IMR-90 (cell line): Measurements from ENCODE around the gene TSNAXIP1. TPM values are rescaled to one million over a fixed set of nuclear protein-coding genes. Genes with fewer than 3 reads are reported as not detected.

Experiments used
- ATAC-seq: fragments of 200-7000 bp; cut with Tn5 transposase; 2 replicates; pipeline ENCODE4 v1.9.1; 2020; ENCODE audit warnings: low read depth, mild to moderate bottlenecking, moderate library complexity
- BruUV-seq: library from RNA; stranded (reverse); fragments of 400-500 nt; replicated peaks from 2 replicates; lab custom pipeline; 2021; lab: Mats Ljungman, UMichigan
- CTCF ChIA-PET: fragments of 300-600 bp; formaldehyde crosslinking; extraction: SDS; loops from one replicate; lab custom pipeline; 2021; ENCODE audit warnings: antibody characterized with exemption; lab: Yijun Ruan, JAX
- POLR2A ChIA-PET: fragments of 300-600 bp; sonication (Branson Sonifier 250); formaldehyde crosslinking; loops from one replicate; lab custom pipeline; 2022; ENCODE audit warnings: antibody characterized with exemption; ENCODE audit not compliant: unreplicated experiment; lab: Charles Lee
- DNase-seq: peaks from one replicate; pipeline ENCODE4 v3.0.0; 2013
- H2AFZ ChIP-seq: replicated peaks from 2 replicates; pipeline ENCODE3; 2013; ENCODE audit warnings: low read length, mild to moderate bottlenecking; ENCODE audit not compliant: poor library complexity
- H2AK5ac ChIP-seq: 2 replicates; pipeline ENCODE4 v1.6.1; 2013; ENCODE audit warnings: low read depth, low read length, inconsistent platforms
- H2AK9ac ChIP-seq: replicated peaks from 2 replicates; pipeline ENCODE3; 2013; ENCODE audit warnings: mild to moderate bottlenecking, low read depth, low read length, moderate library complexity; ENCODE audit not compliant: poor library complexity
- H2BK120ac ChIP-seq: 2 replicates; pipeline ENCODE4 v1.6.1; 2013; ENCODE audit warnings: low read depth, low read length, inconsistent platforms
- H2BK15ac ChIP-seq: 3 replicates; pipeline ENCODE4 v1.6.1; 2013; ENCODE audit warnings: low read depth, low read length, inconsistent platforms
- H2BK20ac ChIP-seq: 2 replicates; pipeline ENCODE4 v1.6.1; 2013; ENCODE audit warnings: low read depth, mild to moderate bottlenecking, inconsistent platforms, low read length, moderate library complexity
- H2BK5ac ChIP-seq: 2 replicates; pipeline ENCODE4 v1.6.1; 2013; ENCODE audit warnings: mild to moderate bottlenecking, low read depth, low read length, inconsistent platforms; ENCODE audit not compliant: poor library complexity, severe bottlenecking
- H3K14ac ChIP-seq: replicated peaks from 2 replicates; pipeline ENCODE4 v1.6.1; 2013; ENCODE audit warnings: low read depth, low read length, inconsistent platforms
- H3K18ac ChIP-seq: 2 replicates; pipeline ENCODE4 v1.6.1; 2013; ENCODE audit warnings: low read depth, low read length, control low read depth
- H3K23ac ChIP-seq: 2 replicates; pipeline ENCODE4 v1.6.1; 2013; ENCODE audit warnings: low read depth, low read length, inconsistent platforms
- H3K27ac ChIP-seq: 2 replicates; pipeline ENCODE4 v1.5.1; 2013; ENCODE audit warnings: mild to moderate bottlenecking, control low read depth, low read length; ENCODE audit not compliant: insufficient read depth
- H3K27me3 ChIP-seq: 2 replicates; pipeline ENCODE4 v1.6.1; 2013; ENCODE audit warnings: low read length; ENCODE audit not compliant: control insufficient read depth, insufficient read depth
- H3K36me3 ChIP-seq: 2 replicates; pipeline ENCODE4 v1.6.1; 2013; ENCODE audit warnings: low read length, mixed read lengths; ENCODE audit not compliant: control insufficient read depth, insufficient read depth
- H3K4ac ChIP-seq: 2 replicates; pipeline ENCODE4 v1.6.1; 2013; ENCODE audit warnings: low read depth, low read length, inconsistent platforms
- H3K4me1 ChIP-seq: 2 replicates; pipeline ENCODE4 v1.6.1; 2013; ENCODE audit warnings: low read length, mixed read lengths; ENCODE audit not compliant: control insufficient read depth, insufficient read depth
- H3K4me2 ChIP-seq: 2 replicates; pipeline ENCODE4 v1.6.1; 2013; ENCODE audit warnings: low read depth, mild to moderate bottlenecking, control low read depth, low read length, moderate library complexity
- H3K4me3 ChIP-seq: 2 replicates; pipeline ENCODE4 v1.5.1; 2013; ENCODE audit warnings: low read depth, mild to moderate bottlenecking, control low read depth, low read length, moderate library complexity; ENCODE audit not compliant: insufficient read depth
- H3K56ac ChIP-seq: 2 replicates; pipeline ENCODE4 v1.6.1; 2013; ENCODE audit warnings: low read length, inconsistent platforms; ENCODE audit not compliant: insufficient read depth; ENCODE audit errors: extremely low read depth
- H3K79me1 ChIP-seq, 2 experiments: 2 replicates each; pipeline ENCODE4 v1.6.1; 2013; ENCODE audit warnings: low read length in 2 of 2, inconsistent platforms in 1 of 2, low read depth in 1 of 2
- H3K9ac ChIP-seq: 2 replicates; pipeline ENCODE4 v1.6.1; 2013; ENCODE audit warnings: low read depth, low read length, control low read depth
- H3K9me1 ChIP-seq: 2 replicates; pipeline ENCODE4 v1.6.1; 2013; ENCODE audit warnings: low read length, inconsistent platforms; ENCODE audit not compliant: insufficient read depth
- H3K9me3 ChIP-seq: 2 replicates; pipeline ENCODE4 v1.6.1; 2013; ENCODE audit warnings: low read length; ENCODE audit not compliant: control insufficient read depth, insufficient read depth
- H4K20me1 ChIP-seq: 2 replicates; pipeline ENCODE4 v1.6.1; 2013; ENCODE audit warnings: low read length, inconsistent platforms; ENCODE audit not compliant: insufficient read depth
- H4K5ac ChIP-seq: 2 replicates; pipeline ENCODE4 v1.6.1; 2013; ENCODE audit warnings: mild to moderate bottlenecking, low read depth, low read length, control low read depth
- H4K8ac ChIP-seq, 2 experiments: 2 replicates each; pipeline ENCODE4 v1.6.1; 2013; ENCODE audit warnings: low read depth in 2 of 2, low read length in 2 of 2, control low read depth in 1 of 2, inconsistent platforms in 1 of 2
- H4K91ac ChIP-seq: 2 replicates; pipeline ENCODE4 v1.6.1; 2013; ENCODE audit warnings: low read depth, low read length, inconsistent platforms; ENCODE audit not compliant: insufficient read depth
- CHD1 ChIP-seq: IDR thresholded peaks from 2 replicates; pipeline ENCODE4 v1.6.1; 2012; ENCODE audit warnings: low read depth, low read length, improper control_type of control experiment
- MAFK ChIP-seq: IDR thresholded peaks from 2 replicates; pipeline ENCODE4 v1.6.1; 2012; ENCODE audit warnings: low read depth, low read length, improper control_type of control experiment
- MAZ ChIP-seq: IDR thresholded peaks from 2 replicates; pipeline ENCODE4 v1.6.1; 2012; ENCODE audit warnings: low read depth, mild to moderate bottlenecking, low read length, improper control_type of control experiment, moderate library complexity, borderline replicate concordance
- MXI1 ChIP-seq: IDR thresholded peaks from 2 replicates; pipeline ENCODE4 v1.6.1; 2012; ENCODE audit warnings: low read depth, mild to moderate bottlenecking, low read length, moderate library complexity, borderline replicate concordance
- POLR2A ChIP-seq: IDR thresholded peaks from 2 replicates; pipeline ENCODE4 v1.6.1; 2012; ENCODE audit warnings: mild to moderate bottlenecking, low read depth, low read length
- RAD21 ChIP-seq: IDR thresholded peaks from 2 replicates; pipeline ENCODE4 v1.6.1; 2012; ENCODE audit warnings: low read length, improper control_type of control experiment
- RCOR1 ChIP-seq: IDR thresholded peaks from 2 replicates; pipeline ENCODE4 v1.6.1; 2012; ENCODE audit warnings: mild to moderate bottlenecking, low read length, improper control_type of control experiment; ENCODE audit not compliant: insufficient replicate concordance
- WGBS, 2 experiments: methylation state at CpG; one replicate each; pipeline versions ENCODE4 v1.1.5 to v1.1.7; 2013; ENCODE audit warnings: missing lambda C conversion rate in 2 of 2; ENCODE audit not compliant: insufficient read length in 1 of 2; ENCODE audit errors: extremely low coverage in 2 of 2; 5-methylcytosine and 5-hydroxymethylcytosine counted together
- dilution Hi-C: fragments of 300-500 bp; cut with HindIII; formaldehyde crosslinking; loops from one replicate; pipeline ENCODE4 v1.14.3; 2018; ENCODE audit warnings: low sequenced_read_pairs; ENCODE audit not compliant: unreplicated experiment
- in situ Hi-C: fragments of 300-500 bp; cut with MboI; formaldehyde crosslinking; loops from 3 replicates; pipeline ENCODE4 v1.14.3; 2019; ENCODE audit warnings: low sequenced_read_pairs, inconsistent platforms, mixed read lengths
- intact Hi-C: fragments of 100-400 bp; cut with micrococcal nuclease; formaldehyde crosslinking; loops from 2 replicates; pipeline ENCODE4 v1.10.0; 2022
- polyA plus RNA-seq, 3 experiments: library from polyadenylated mRNA; depleted of rRNA; stranded (reverse); fragments of >200 nt; gene quantifications; 2 replicates each; pipeline ENCODE4 v1.2.3, GENCODE V29; 2012; ENCODE audit warnings: low replicate concordance in 1 of 3
- total RNA-seq: library from RNA; depleted of rRNA; stranded (reverse); fragments of >200 nt; gene quantifications from 2 replicates; pipeline ENCODE4 v1.2.3, GENCODE V29; 2012

TSNAXIP1 gene
- total and polyA plus RNA-seq, 2 of the 4 experiments (the other 2 are of a cell fraction) = 0.72 to 1.4 TPM

- in situ Hi-C loops (no loop called here), intact Hi-C loops (no loop called here), dilution Hi-C loops (no loop called here)
- H2BK120ac ChIP-seq = no peak overlapping the region
- peak overlapping the region; percentile 77 for H3K27ac ChIP-seq
- H3K4me3 ChIP-seq = peak overlapping the region; percentile 75
- peak overlapping the region; percentile 97 for H2AFZ ChIP-seq
- POLR2A ChIA-PET = interaction anchor here (1.1 kb wide), 1 partner anchor 11 kb away, joined by 3 read pairs; no protein-coding TSS in a partner anchor
- no peaks in the 10 kb centered on the region for H3K9me3 ChIP-seq
- H4K91ac ChIP-seq = peak overlapping the region; percentile 50
- H3K27me3 ChIP-seq = no peaks in the 10 kb centered on the region
- BruUV-seq = no TSS peak
- 12% methylated on average over 3 of the region's 3 CpGs; no CpG with 5 or more reads in 1 of the 2 experiments for WGBS, 2 experiments
- peak overlapping the region; percentile 89; the same call in 1 of the 2 replicates for H3K23ac ChIP-seq
- CTCF ChIA-PET = interaction anchor here (2.4 kb wide), 1 partner anchor 17 kb away, joined by 11 read pairs; no protein-coding TSS in a partner anchor
- H2BK20ac ChIP-seq = no peak overlapping the region
- H2AK5ac ChIP-seq = peak overlapping the region; percentile 91
- peak overlapping the region; percentile 87 for H3K4ac ChIP-seq
- H4K8ac ChIP-seq = peak overlapping the region in 1 of 2 experiments; percentile 76; a peak in 1 of 4 replicates
- no peak overlapping the region for H2BK15ac ChIP-seq
- H4K5ac ChIP-seq = peak overlapping the region; percentile 25; the same call in 1 of the 2 replicates
- H3K9me1 ChIP-seq = peaks cover 7% of the 10 kb centered on the region; the same call in 1 of the 2 replicates
- H3K79me1 ChIP-seq = peaks cover 6 to 36% of the 10 kb centered on the region in 2 experiments; a peak in 3 of 4 replicates
- peak overlapping the region; percentile 99 for H3K4me2 ChIP-seq
- peak overlapping the region; percentile 44; the same call in 1 of the 2 replicates for H3K56ac ChIP-seq
- H3K4me1 ChIP-seq = peaks cover 2% of the 10 kb centered on the region
- TF ChIP-seq RCOR1 = peak; percentile 48
- no peak for TF ChIP-seq CHD1
- TF ChIP-seq POLR2A = peak; percentile 57
- TF ChIP-seq MAZ = no peak
- TF ChIP-seq RAD21 = peak; percentile 30; the same call in 1 of the 2 replicates
- TF ChIP-seq MAFK = peak; percentile 44; the same call in 1 of the 2 replicates
- 0 out of 2 replicates have a peak, but pooled peaks have one; percentile 56 for TF ChIP-seq MXI1
- no peaks in the 10 kb centered on the region for H4K20me1 ChIP-seq
- peak overlapping the region; percentile 69 for H3K9ac ChIP-seq
- peak; percentile 75 for ATAC-seq
- peak overlapping the region; percentile 98 for H2AK9ac ChIP-seq
- H3K36me3 ChIP-seq = peaks cover 36% of the 10 kb centered on the region
- DNase-seq = peak; percentile 80
- H2BK5ac ChIP-seq = peak overlapping the region; percentile 55
- H3K18ac ChIP-seq = no peak overlapping the region
- peak overlapping the region; percentile 89 for H3K14ac ChIP-seq
These were observed 26.3 kb downstream of the TSNAXIP1 start for GRCh38 chr16:67833030-67833414.
